Measurements from ENCODE around the gene LRRC75A. TPM values are rescaled to one million over a fixed set of nuclear protein-coding genes. Genes with fewer than 3 reads are reported as not detected.

LRRC75A gene
- total and polyA plus RNA-seq, 2 donors (not counting 3 experiments of a cell fraction or from before 2014, with no cell fraction given) = 3.7 to 6.1 TPM

GRCh38 chr17:16425698-16426659 lies 66.0 kb downstream of the LRRC75A start:
- no peak overlapping the region for H2AFZ ChIP-seq (ENCODE audit: low read depth, low read length)
- FAIRE-seq = no peak
- CTCF ChIA-PET = interaction anchor here (1.1 to 1.9 kb wide), 3 partner anchors 12 to 73 kb away, joined by 3 to 5 read pairs (median 3); partner anchors contain the start of gene CENPV

More at GRCh38 chr17:16425698-16426659, 66.0 kb downstream of the LRRC75A start:
- no peak for TF ChIP-seq CTCF (IDR thresholded peaks at IDR 0.05; ENCODE audit: extremely low read depth in 1 of 2, insufficient read depth in 1 of 2, low read depth in 1 of 2, low read length in 2 of 2)
- TF ChIP-seq EZH2 (IDR thresholded peaks at IDR 0.05; ENCODE audit: borderline replicate concordance, low read depth, low read length, severe bottlenecking) = no peak
- no peak for TF ChIP-seq FOS (IDR thresholded peaks at IDR 0.05; ENCODE audit: borderline replicate concordance, insufficient read depth, low read length)
- no peak for TF ChIP-seq POLR2AphosphoS5 (IDR thresholded peaks at IDR 0.05; ENCODE audit: insufficient read depth, low read depth, low read length)
- no peak for TF ChIP-seq JUN (IDR thresholded peaks at IDR 0.05; ENCODE audit: borderline replicate concordance, insufficient read depth, insufficient read length, low read depth)
- no peak for TF ChIP-seq GATA2 (IDR thresholded peaks at IDR 0.05; ENCODE audit: insufficient read depth, insufficient read length, low read depth, low read length)
- TF ChIP-seq MAX (IDR thresholded peaks at IDR 0.05; ENCODE audit: insufficient read depth, insufficient read length) = no peak
- no peak for TF ChIP-seq POLR2A (IDR thresholded peaks at IDR 0.05; ENCODE audit: low read depth, low read length)
- no peak for TF ChIP-seq MYC (IDR thresholded peaks at IDR 0.05; ENCODE audit: low read depth, low read length)
- H3K27ac ChIP-seq (ENCODE audit: insufficient read depth, low read depth, low read length) = no peak overlapping the region
- H3K27me3 ChIP-seq (ENCODE audit: control insufficient read depth in 2 of 2, insufficient read depth in 2 of 2, low read length in 2 of 2) = no peaks in the 10 kb centered on the region
- no peaks in the 10 kb centered on the region for H3K36me3 ChIP-seq (ENCODE audit: control insufficient read depth in 2 of 2, extremely low read depth in 1 of 2, insufficient read depth in 2 of 2, low read length in 2 of 2)
- no TSS peak for BruUV-seq (replicated peaks)
- no peak for DNase-seq (ENCODE audit: low read depth, low spot score)
- POLR2A ChIA-PET = interaction anchor here (1.0 kb wide), 1 partner anchor 13 kb away, joined by 3 read pairs; no protein-coding TSS in a partner anchor
- H3K9me3 ChIP-seq (replicated peaks; ENCODE audit: control insufficient read depth, insufficient read depth, low read length) = no peaks in the 10 kb centered on the region
- dilution Hi-C loops (cut with MboI; ENCODE audit: extremely low pct_ligation_motif_present, low sequenced_read_pairs) (no loop called here), intact Hi-C loops (cut with micrococcal nuclease) (no loop called here)
- H3K4me2 ChIP-seq (ENCODE audit: insufficient read depth, low read length) = no peak overlapping the region
- no peak overlapping the region for H3K9ac ChIP-seq (replicated peaks; ENCODE audit: extremely low read depth, insufficient read depth, low read length)
- no peaks in the 10 kb centered on the region for H3K79me2 ChIP-seq (ENCODE audit: control insufficient read depth, insufficient read depth, low read length)
- no peaks in the 10 kb centered on the region for H3K4me1 ChIP-seq (ENCODE audit: control insufficient read depth, extremely low read depth, insufficient read depth, low read length)
- H3K9me1 ChIP-seq (replicated peaks; ENCODE audit: control insufficient read depth, extremely low read depth, insufficient read depth, low read length) = no peaks in the 10 kb centered on the region
- H4K20me1 ChIP-seq (replicated peaks; ENCODE audit: control insufficient read depth, extremely low read depth, insufficient read depth, low read length) = no peaks in the 10 kb centered on the region
- no peak overlapping the region for H3K4me3 ChIP-seq (replicated peaks in 1 of 3; ENCODE audit: insufficient read depth in 1 of 3, low read depth in 1 of 3, low read length in 3 of 3)

Data from endothelial cell of umbilical vein (primary cell).